ENCODE data around the gene TRIP13.
A peak's percentile ranks its signal among the peaks of the same experiment; 100 is the strongest.
"Not testable (repeated sequence)": the region's sequence is repeated elsewhere in the genome, so short reads cannot be mapped to it uniquely, and the experiment has no call there.

Gene TRIP13

DNA sequence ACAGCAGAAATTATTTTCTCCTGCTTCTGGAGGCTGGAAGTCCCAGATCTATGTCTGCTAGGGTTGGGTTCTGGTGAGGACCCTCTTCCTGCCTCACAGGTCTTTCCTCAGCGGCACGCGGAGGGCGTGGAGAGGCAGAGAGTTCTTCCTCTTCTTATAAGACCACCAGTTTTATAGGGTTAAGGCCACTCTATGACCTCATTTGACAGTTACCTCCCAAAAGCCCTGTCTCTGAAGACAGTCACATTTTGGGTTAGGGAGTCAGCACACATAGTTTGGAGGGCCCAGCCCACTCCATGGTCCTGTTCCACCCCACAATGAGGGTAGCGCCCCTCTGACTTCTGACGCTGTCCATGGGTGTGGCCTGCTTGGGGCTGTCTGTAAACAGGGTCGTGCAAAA is 46.7 kb downstream of the TRIP13 start:
- no peak for DNase-seq

DNA sequence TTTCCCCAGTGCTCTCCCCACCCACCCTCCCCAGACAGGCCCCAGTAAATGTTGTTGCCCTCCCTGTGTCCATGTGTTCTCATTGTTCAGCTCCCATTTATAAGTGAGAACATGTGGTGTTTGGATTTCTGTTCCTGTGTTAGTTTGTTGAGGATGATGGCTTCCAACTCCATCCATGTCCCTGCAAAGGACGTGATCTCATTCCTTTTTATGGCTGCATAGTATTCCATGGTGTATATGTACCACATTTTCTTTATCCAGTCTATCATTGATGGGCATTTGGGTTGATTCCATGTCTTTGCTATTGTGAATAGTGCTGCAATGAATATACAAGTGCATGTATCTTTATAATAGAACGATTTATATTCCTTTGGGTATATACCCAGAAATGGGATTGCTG is 48.1 kb downstream of the TRIP13 start:
- not testable (repeated sequence) for DNase-seq

- DNase-seq, result no peak
These were observed 50.7 kb downstream of the TRIP13 start for GRCh38 chr5:943201-943917.

GRCh38 chr5:943918-944620 is 51.4 kb downstream of the TRIP13 start:
- DNase-seq, result peak; percentile 59

DNA sequence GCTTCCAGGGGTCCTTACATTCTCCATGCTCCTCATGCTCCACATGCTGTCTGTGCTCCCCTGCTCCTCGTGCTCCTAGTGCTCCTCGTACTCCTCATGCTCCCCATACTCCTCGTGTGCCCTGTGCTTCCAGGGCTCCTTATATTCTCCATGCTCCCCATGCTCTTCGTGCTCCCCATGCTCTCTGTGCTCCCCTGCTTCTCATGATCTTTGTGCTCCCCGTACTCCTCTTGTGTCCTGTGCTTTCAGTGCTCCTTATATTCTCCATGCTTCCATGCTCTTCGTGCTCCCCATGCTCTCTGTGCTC is 51.9 kb downstream of the TRIP13 start:
- DNase-seq, result no peak

DNA sequence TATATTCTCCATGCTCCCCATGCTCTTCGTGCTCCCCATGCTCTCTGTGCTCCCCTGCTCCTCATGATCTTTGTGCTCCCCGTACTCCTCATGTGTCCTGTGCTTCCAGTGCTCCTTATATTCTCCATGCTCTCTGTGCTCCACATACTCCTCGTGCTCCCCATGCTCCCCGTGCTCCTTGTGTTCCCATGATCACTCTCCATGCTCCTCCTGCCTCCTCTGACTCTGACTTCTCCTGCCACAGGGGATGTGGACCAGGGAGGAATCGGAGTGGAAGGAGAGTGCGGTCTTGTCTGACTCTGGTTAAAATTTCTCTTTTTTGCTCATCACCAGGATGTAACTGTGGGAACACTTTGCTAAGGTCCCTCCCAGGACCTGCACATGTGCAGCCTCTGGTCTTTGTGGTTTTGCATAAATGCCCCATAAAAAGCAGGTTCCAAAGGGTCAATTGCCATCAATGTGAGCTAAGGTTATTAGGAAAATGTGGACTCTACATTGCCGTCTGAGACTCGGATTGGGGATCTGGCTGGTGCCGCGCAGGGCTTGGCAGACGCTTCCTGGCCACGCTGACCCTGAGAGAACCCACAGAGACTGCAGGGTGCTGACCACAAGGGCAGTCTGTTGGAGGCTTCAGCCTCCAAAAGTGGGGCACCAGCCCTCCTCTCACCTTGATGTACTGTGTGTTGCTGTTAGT is 52.5 kb downstream of the TRIP13 start:
- peak; percentile 46 for DNase-seq

DNA sequence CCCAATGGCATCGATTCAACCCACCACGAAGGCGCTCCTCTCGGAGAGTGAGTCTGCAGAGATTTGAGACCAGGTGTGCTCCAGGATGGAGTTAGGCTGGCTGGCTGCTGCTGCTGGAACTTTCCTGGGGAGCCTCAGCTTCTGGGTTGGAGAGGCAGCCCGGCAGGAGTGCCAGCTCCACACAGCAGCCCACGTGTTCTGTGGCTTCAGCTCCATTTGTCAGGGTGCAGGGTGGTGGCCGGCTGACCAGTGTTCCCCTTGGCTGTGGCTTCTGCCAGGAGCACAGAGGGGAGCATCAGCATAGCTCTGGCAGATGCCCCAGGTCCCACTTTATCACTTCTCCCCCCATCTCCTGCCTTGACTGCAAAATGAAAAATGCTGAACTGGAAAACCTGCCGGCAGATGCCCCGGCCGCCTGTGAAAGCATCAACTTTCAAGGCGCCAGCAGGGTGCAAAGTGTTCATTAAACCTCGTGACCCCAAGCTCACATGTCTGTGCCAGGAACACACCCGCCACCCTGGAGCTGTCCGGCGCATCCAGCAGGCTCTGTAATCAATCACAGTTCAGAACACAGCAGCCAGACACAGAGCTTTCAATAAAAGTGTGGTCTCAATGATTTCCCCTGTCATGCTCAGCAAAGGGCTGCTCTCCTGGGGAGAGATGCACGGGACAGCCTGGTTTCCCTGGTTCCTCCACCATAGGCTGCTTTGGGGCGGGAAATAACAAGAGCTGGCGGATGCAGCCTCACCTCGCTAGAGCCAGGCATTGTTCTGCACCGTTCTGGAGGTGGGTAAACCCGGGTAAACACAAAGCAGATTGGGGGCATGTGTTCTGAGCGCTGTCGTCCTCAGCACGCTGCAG is 53.2 kb downstream of the TRIP13 start:
- DNase-seq, result peak; percentile 47

DNA sequence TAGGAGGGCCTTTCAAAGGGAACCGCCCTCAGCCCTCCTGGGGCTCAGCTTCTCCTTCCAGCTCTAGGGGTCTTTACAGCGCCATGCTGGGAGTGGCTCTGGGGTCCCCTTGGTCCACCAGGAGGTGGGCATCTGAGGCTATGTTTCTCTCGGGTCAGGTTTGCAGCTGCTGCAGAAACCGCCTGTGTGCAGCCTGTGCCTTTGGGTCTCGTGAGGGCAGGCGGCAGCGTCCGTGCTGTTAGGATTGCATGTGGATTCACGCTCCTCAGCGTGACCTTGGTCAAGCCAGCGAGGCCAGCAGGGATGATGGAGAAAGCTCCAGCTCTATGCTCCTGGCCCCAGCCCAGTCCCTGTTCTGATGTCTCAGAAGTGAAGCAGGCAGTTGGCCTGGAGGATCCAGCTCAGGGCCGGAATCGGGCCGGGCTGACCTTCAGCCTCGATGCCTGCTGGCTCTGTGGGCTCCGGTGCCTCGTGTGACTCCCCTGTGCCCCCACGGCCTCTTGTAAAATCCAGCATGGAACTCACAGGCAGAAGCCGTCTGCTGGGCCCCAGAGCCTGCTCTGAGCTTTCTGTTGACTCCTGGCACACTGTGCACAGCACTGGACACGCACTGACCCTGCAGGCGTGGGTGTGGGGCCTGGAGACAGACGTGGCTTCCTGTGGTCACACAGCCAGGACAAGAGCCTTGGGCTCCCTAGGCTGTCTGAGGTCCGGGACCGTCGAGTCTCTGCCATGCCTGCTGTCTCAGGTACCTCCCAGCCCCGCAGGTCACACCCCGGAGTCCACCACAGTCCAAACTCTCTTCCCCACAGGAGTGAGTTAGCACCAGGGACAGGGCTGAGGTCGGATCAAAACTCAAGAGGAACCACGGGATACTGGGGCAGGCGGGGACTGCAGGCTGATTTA is 54.3 kb downstream of the TRIP13 start:
- DNase-seq, result peak; percentile 51

DNA sequence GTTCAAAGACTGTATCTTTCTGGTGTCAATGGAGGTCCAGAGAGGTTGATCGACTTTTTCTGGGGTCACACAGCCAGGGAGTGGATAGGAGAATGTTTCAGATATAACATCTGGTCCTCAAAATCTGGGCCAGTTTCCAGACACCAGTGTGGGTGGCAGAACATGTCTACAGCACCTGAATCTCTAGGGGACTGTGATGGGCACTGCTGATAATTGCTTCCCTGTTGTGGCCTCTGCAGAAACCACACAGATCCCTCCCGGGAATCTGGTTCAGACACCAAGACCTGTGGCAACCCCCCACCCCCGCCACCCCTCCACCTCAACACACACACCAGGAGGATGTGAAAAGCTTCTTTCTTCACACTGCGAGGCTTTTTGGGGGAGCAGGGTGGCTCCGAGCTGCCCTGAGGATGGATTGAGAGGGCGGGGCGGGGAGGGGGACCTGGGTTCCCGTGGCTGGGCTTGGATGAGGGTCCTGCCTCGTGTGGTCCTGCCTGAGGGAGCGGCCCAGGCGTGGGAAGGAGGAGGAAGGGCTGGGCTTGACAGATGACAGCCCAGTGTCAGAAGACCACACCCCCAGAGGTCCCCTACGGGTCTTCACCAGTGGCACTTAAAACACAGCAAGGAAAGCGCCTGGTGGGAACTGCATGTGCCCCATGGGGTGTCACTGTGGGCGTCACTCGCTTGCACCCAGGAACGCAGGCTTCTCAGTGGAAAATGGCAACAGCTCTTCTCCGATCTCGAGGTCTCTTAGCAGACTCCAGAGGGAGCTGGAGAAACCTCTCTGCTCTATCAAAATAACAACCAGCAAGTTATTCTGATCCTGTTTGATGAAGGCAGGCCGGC is 55.2 kb downstream of the TRIP13 start:
- no peak for DNase-seq

DNA sequence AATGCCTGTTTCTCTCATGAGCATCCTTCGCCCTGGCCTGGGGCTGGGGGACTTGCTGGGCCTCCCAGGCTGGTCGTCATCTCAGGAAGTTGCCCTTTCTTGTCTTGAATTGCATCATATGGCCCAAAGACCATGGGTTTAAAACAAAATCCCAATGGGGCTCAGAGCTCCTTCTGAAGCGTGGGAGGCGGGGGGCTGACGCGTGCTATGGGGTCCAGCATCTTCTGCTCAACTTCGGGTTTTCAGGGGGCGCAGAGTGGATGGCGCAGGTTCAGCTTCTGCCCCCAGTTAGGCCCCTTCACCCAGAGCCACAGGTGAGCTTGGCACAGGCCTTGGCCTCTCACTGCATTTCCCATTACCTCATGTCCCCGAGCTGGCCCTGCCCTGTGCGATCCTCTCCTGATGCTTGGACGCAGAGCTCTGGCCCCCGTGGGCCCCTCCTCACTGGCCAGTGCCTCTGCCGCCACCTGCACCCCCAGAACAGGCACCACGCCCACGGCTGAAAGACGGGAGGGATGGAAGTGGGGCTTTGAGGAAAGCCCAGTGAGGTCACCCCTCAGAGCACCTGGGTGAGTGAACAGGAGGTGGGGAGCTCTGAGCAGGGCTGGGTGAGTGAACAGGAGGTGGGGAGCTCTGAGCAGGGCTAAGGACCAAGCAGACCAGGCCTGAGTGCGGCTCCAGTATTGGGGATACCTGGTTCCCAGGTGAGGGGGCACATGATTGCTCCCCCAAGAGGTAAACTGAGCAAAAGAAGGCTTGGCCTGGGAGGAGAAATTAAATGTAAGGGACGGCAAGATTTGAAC is 56.0 kb downstream of the TRIP13 start:
- DNase-seq, result no peak

GRCh38 chr5:949275-949543 is 56.5 kb downstream of the TRIP13 start:
- DNase-seq, result no peak

DNA sequence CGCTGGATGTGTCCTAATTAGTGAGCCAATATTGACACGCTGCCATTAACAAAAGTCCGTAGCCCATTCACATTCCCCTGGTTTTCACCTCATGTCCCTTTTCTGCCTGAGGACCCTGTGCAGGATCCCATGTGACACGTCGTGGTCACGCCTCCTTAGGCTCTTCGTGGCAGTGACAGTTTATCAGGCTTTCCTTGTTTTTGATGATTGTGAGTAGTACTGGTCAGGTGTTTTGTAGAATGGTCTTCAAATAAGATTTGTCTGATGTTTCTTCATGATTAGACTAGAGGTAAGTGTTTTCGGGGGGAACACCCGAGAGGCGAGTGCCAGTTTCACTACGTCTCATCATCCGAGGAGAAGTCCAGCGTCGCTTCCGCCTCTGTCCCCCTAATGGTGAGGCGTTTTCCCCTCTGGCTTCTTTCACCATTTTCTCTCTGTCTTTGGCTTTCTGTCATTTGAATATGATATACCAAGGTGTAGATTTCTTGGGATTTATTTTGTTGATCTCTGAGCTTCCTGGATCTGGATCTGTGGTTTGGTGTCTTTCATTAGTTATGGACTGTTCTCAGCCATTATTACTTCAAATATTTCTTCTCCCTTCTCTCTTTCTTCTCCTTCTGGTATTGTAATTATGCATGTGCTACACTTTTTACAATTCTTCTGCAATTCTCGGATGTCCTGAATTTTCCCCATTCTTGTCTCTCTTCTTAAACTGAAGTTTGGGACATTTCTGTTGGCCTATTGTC is 57.3 kb downstream of the TRIP13 start:
- DNase-seq, result no peak

DNA sequence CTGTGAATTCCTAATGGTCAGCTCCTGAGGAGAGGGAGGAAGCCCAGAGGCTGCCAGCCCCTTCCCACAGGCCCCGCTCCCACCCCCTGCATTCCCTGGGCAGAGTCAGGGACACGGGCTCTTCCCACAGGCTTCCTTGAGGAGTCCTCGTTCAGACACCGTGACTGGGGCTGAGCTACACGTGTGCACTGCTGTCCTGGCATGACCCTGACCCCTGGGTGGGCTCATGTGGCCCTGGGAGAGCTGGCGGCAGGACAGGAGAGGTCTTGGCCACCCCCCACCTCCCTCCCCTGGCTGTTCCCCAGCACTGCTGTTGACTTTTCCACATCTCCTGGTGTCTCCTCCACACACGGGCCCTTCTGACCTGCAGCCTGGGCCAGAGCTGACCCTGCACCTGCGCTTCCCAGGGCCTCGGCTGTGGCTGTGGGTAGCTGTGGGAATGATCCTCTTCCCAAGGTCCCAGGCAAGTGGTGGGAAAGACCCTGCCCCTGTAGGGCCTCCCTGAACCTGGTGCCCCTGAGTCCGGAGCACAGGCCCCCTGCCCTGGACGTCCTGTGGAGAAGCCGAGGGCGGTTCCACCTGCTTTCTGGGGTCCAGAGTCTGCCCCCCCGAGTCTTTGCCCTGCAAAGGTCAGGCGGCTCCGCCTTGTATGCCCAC is 59.4 kb downstream of the TRIP13 start:
- no peak for DNase-seq

GRCh38 chr5:952597-953271 is 60.0 kb downstream of the TRIP13 start:
- DNase-seq, result no peak

GRCh38 chr5:953535-954449 is 61.1 kb downstream of the TRIP13 start:
- DNase-seq, result no peak

DNA sequence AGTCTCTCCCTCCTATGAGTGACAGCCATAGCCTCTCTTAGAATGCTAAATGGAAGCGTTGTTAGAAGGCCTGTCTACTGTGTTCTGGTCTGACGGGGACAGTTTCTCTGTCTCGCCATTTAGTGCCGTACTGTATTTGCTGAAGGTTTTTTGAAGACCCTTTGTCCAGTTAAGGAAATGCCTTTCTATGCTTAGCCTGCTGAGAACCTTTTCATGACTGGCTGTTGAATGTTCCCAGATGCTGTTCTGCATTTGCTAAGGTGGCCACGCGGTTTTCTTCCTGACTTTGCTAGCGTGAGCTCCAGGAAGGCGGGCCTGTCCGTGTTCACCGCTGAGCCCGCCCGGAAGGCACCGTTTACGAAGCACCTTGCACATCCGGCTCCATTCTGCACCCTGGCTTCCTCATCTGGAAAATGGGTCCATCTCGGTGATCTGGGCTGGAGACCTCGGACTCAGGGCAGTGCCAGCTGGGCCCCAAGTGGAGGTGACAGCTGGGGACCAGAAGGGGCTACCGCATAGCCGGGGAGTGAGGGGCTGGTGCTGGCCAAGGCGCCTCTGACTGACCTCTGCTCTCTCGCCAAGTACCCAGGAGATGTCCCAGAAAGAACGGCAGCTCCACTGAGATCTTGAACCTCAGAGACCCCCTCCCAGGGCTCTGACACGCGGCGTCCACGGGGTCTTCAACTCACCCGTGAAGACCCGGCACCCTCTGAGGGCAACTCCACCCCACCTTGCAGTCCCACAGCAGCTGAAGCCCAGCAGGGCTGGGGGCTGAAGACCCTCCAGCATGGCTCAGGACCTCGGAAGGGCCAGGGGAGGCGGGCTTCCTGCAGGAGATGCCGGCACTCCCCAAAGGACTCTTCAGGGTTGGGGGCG is 63.4 kb downstream of the TRIP13 start:
- DNase-seq, result no peak
